NK-92 treated with Interleukin-12 subunit alpha and Interleukin-12 subunit beta, amount 100 ng/mL, for 24 hours (cell line): ENCODE data around the gene ATP6V1B1.
"Not testable (repeated sequence)": the region's sequence is repeated elsewhere in the genome, so short reads cannot be mapped to it uniquely, and the experiment has no call there.

Experiments used
- DNase-seq: peaks from one replicate; lab custom pipeline; 2025; lab: John Stamatoyannopoulos, UW

ATP6V1B1 gene

GRCh38 chr2:71008342-71008741 is 72.6 kb downstream of the ATP6V1B1 start:
- no peak for DNase-seq

GRCh38 chr2:71011786-71012185 is 76.1 kb downstream of the ATP6V1B1 start:
- not testable (repeated sequence) for DNase-seq
